Measurements from ENCODE around the gene ST7. TPM values are rescaled to one million over a fixed set of nuclear protein-coding genes. Genes with fewer than 3 reads are reported as not detected.

Gene ST7
- polyA plus RNA-seq, 1 donor (not counting 4 experiments of a cell fraction or from before 2014, with no cell fraction given), result 16.9 TPM

DNA sequence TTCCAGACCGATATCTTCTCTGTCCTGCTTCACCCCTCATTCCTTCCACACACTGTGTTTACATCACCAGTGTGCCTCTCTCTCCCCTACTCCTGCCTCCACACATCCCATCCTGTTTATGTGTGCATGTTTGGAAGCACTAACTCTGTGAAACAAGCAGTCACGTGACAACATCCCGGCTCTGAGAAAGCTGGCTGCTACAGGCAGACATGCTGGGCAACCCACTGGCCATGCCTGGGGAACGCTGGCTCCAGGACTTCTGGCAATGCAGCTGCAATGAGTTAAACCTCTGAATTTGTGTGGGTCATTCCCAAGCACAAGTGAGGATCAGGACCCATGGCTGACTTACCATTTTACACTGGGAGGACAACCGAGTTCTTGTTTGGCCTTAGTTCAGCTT lies 295.5 kb downstream of the ST7 start:
- Histone ChIP-seq H3K27me3 (ENCODE audit: control insufficient read depth, extremely low read depth, insufficient read depth, low read length) (no peaks in the 10 kb centered on the region), H3K9me3 (ENCODE audit: control insufficient read depth, low read depth, low read length) (no peaks in the 10 kb centered on the region), H3K36me3 (ENCODE audit: control insufficient read depth in 2 of 2, extremely low read depth in 1 of 2, insufficient read depth in 2 of 2, low read length in 2 of 2) (no peaks in the 10 kb centered on the region), H3K9me1 (ENCODE audit: control insufficient read depth, extremely low read depth, insufficient read depth, low read length) (no peaks in the 10 kb centered on the region), H3K9ac (ENCODE audit: control insufficient read depth, extremely low read depth, insufficient read depth, low read length) (no peak overlapping the region), H3K79me2 (ENCODE audit: control insufficient read depth, insufficient read depth, low read length) (no peaks in the 10 kb centered on the region), H3K4me2 (ENCODE audit: control insufficient read depth, extremely low read depth, insufficient read depth, low read depth, low read length) (no peak overlapping the region), H2AFZ (ENCODE audit: control insufficient read depth, low read length) (no peak overlapping the region), H3K4me3 (ENCODE audit: control insufficient read depth in 2 of 3, extremely low read depth in 1 of 3, insufficient read depth in 2 of 3, low read depth in 1 of 3, low read length in 3 of 3) (no peak overlapping the region), H3K4me1 (ENCODE audit: control insufficient read depth, extremely low read depth, insufficient read depth, low read length) (no peaks in the 10 kb centered on the region), H3K27ac (ENCODE audit: control insufficient read depth, insufficient read depth, low read length) (no peak overlapping the region), H4K20me1 (ENCODE audit: control insufficient read depth, extremely low read depth, insufficient read depth, low read length) (no peaks in the 10 kb centered on the region)
- dilution Hi-C loops (cut with MboI; ENCODE audit: extremely low pct_ligation_motif_present, low sequenced_read_pairs), result no loop called here
- DNase-seq (ENCODE audit: low read depth, low spot score) (no peak), FAIRE-seq (no peak)
- no peak for TF ChIP-seq EZH2 (IDR thresholded peaks at IDR 0.05; ENCODE audit: low read length)
- no peak for TF ChIP-seq CTCF (optimal IDR thresholded peaks at IDR 0.05 in 1 of 3, IDR thresholded peaks at IDR 0.05 in 1 of 3, conservative IDR thresholded peaks at IDR 0.05 in 1 of 3; ENCODE audit: extremely low read depth in 1 of 3, insufficient read depth in 2 of 3, low read length in 3 of 3)

- Histone ChIP-seq H3K4me2 (ENCODE audit: control insufficient read depth, extremely low read depth, insufficient read depth, low read depth, low read length) (no peak overlapping the region), H3K4me1 (ENCODE audit: control insufficient read depth, extremely low read depth, insufficient read depth, low read length) (no peaks in the 10 kb centered on the region), H3K27me3 (ENCODE audit: control insufficient read depth, extremely low read depth, insufficient read depth, low read length) (no peaks in the 10 kb centered on the region), H3K27ac (ENCODE audit: control insufficient read depth, insufficient read depth, low read length) (no peak overlapping the region), H3K9ac (ENCODE audit: control insufficient read depth, extremely low read depth, insufficient read depth, low read length) (no peak overlapping the region), H3K9me3 (ENCODE audit: control insufficient read depth, low read depth, low read length) (no peaks in the 10 kb centered on the region), H2AFZ (ENCODE audit: control insufficient read depth, low read length) (no peak overlapping the region), H3K79me2 (ENCODE audit: control insufficient read depth, insufficient read depth, low read length) (no peaks in the 10 kb centered on the region), H3K9me1 (ENCODE audit: control insufficient read depth, extremely low read depth, insufficient read depth, low read length) (no peaks in the 10 kb centered on the region), H4K20me1 (ENCODE audit: control insufficient read depth, extremely low read depth, insufficient read depth, low read length) (no peaks in the 10 kb centered on the region), H3K36me3 (ENCODE audit: control insufficient read depth in 2 of 2, extremely low read depth in 1 of 2, insufficient read depth in 2 of 2, low read length in 2 of 2) (no peaks in the 10 kb centered on the region), H3K4me3 (ENCODE audit: control insufficient read depth in 2 of 3, extremely low read depth in 1 of 3, insufficient read depth in 2 of 3, low read depth in 1 of 3, low read length in 3 of 3) (no peak overlapping the region)
- no peak for TF ChIP-seq EZH2 (IDR thresholded peaks at IDR 0.05; ENCODE audit: low read length)
- no peak for TF ChIP-seq CTCF (optimal IDR thresholded peaks at IDR 0.05 in 1 of 3, IDR thresholded peaks at IDR 0.05 in 1 of 3, conservative IDR thresholded peaks at IDR 0.05 in 1 of 3; ENCODE audit: extremely low read depth in 1 of 3, insufficient read depth in 2 of 3, low read length in 3 of 3)
- FAIRE-seq, result no peak
- dilution Hi-C loops (cut with MboI; ENCODE audit: extremely low pct_ligation_motif_present, low sequenced_read_pairs), result no loop called here
- no peak for DNase-seq (ENCODE audit: low read depth, low spot score)
Measured at GRCh38 chr7:117249696-117250095, 296.4 kb downstream of the ST7 start.
